HG03469 (cell line): ENCODE data around the gene RETN.

ENCODE experiments used
- ATAC-seq: cut with Tn5 transposase; IDR thresholded peaks from one replicate; pipeline ENCODE4 v1.9.1; 2021; ENCODE audit warnings: mild to moderate bottlenecking, moderate library complexity, moderate number of reproducible peaks; ENCODE audit not compliant: unreplicated experiment

Gene RETN

GRCh38 chr19:7705387-7706187 lies 36.7 kb downstream of the RETN start:
- ATAC-seq = no peak

- ATAC-seq = no peak
These were observed 37.5 kb downstream of the RETN start for GRCh38 chr19:7706188-7706954.

GRCh38 chr19:7706955-7707456 lies 38.2 kb downstream of the RETN start:
- no peak for ATAC-seq

- ATAC-seq = no peak
These were observed 41.1 kb downstream of the RETN start for GRCh38 chr19:7709932-7710460.

GRCh38 chr19:7710616-7711015 lies 41.8 kb downstream of the RETN start:
- no peak for ATAC-seq

GRCh38 chr19:7715671-7716070 lies 46.8 kb downstream of the RETN start:
- no peak for ATAC-seq

GRCh38 chr19:7716762-7717161 lies 47.9 kb downstream of the RETN start:
- no peak for ATAC-seq

- no peak for ATAC-seq
These were observed 49.8 kb downstream of the RETN start for GRCh38 chr19:7718668-7719067.
